Measurements from ENCODE around the gene BPIFA1. TPM values are rescaled to one million over a fixed set of nuclear protein-coding genes. Genes with fewer than 3 reads are reported as not detected.

The BPIFA1 gene
- total and polyA plus RNA-seq, 12 donors = not detected

DNA sequence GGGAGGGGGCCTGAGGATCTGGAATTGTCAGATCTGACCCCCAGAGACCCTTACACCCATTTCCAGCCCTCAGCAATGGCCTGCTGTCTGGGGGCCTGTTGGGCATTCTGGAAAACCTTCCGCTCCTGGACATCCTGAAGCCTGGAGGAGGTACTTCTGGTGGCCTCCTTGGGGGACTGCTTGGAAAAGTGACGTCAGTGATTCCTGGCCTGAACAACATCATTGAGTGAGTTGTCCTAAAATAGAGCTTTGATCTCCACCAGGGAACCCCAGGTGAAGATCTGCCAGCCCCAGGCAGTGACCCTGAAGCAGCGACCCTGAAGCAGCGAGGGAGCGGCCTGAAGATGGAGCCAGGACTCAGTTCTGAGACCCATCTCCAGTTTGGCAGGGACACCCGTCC is 2.2 kb downstream of the BPIFA1 start:
- intact Hi-C loops (cut with DNase I) = no loop called here
- Histone ChIP-seq H3K4me1 (no peaks in the 10 kb centered on the region), H3K27ac (no peak overlapping the region), H3K9me3 (no peaks in the 10 kb centered on the region), H3K4me3 (no peak overlapping the region), H3K36me3 (no peaks in the 10 kb centered on the region), H3K27me3 (peaks cover 0 to 44% (median 32%) of the 10 kb centered on the region in 7 donors)
- TF ChIP-seq, protein P1, sequence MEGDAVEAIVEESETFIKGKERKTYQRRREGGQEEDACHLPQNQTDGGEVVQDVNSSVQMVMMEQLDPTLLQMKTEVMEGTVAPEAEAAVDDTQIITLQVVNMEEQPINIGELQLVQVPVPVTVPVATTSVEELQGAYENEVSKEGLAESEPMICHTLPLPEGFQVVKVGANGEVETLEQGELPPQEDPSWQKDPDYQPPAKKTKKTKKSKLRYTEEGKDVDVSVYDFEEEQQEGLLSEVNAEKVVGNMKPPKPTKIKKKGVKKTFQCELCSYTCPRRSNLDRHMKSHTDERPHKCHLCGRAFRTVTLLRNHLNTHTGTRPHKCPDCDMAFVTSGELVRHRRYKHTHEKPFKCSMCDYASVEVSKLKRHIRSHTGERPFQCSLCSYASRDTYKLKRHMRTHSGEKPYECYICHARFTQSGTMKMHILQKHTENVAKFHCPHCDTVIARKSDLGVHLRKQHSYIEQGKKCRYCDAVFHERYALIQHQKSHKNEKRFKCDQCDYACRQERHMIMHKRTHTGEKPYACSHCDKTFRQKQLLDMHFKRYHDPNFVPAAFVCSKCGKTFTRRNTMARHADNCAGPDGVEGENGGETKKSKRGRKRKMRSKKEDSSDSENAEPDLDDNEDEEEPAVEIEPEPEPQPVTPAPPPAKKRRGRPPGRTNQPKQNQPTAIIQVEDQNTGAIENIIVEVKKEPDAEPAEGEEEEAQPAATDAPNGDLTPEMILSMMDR (IDR thresholded peaks at IDR 0.05) = no peak
- DNase-seq (no peak), ATAC-seq (no peak)
- WGBS, 2 donors = 60 to 77% methylated on average over 6 of the region's 6 CpGs

DNA sequence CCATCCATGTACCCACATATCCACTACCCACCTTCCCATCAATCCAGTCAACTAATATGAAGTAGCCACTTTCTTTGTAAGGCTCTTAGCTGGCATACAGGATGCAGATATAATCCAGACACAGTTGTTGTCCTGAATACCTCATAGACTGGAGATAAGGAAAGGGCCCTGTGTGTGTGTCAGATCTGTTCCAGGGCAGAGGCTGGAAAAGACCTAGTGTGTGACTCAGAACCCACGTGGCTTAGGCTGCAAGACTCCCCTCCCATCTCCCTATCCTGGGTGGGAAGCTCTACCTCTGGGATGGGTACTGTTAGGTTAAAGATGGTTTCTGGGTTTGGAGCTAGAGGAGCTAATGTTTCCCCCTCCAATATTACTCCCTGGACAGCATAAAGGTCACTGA is 3.6 kb downstream of the BPIFA1 start:
- ATAC-seq = no peak
- no peak overlapping the region for H3K4me3 ChIP-seq
- no peaks in the 10 kb centered on the region for H3K9me3 ChIP-seq
- intact Hi-C loops (cut with DNase I) = no loop called here
- no peak overlapping the region for H3K27ac ChIP-seq
- 11 to 23% methylated on average over 1 of the region's 1 CpG for WGBS, 2 donors
- no peak for DNase-seq
- TF ChIP-seq, protein P1 (IDR thresholded peaks at IDR 0.05) = no peak
- no peaks in the 10 kb centered on the region for H3K36me3 ChIP-seq
- H3K27me3 ChIP-seq = peaks cover 0 to 30% (median 18%) of the 10 kb centered on the region in 7 donors
- H3K4me1 ChIP-seq = no peaks in the 10 kb centered on the region

DNA sequence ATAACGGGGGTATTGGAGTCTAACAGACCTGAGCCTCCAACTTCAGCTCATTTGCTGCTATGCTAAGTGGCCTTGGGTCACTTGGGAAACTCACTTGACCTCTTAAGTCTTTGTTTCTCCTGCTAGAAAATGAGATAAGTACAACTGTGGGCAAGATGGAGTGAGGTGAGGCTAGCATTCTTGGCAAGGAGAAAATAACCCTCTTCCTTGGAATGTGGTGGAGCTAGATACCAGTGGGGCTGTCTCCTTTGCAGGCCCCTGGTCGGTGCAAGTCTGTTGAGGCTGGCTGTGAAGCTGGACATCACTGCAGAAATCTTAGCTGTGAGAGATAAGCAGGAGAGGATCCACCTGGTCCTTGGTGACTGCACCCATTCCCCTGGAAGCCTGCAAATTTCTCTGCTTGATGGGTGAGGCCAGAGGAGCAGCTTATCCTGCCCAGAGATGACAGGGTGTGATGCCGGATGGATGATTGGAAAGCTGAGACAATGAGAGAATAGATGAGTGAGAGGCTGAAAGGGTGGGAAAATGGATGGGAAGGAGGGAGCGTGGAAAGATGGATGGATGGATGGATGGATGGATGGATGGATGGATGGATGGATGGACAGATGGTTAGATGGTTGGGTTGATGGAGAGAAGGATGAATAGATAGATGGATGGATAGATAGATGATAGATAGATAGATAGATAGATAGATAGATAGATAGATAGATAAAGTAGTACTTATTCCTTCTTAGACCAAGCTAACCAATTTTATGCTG is 4.4 kb downstream of the BPIFA1 start:
- 72 to 76% methylated on average over 4 of the region's 4 CpGs for WGBS, 2 donors
- peaks cover 0 to 22% (median 11%) of the 10 kb centered on the region in 7 donors for H3K27me3 ChIP-seq
- no peaks in the 10 kb centered on the region for H3K9me3 ChIP-seq
- H3K27ac ChIP-seq = no peak overlapping the region
- no peaks in the 10 kb centered on the region for H3K36me3 ChIP-seq
- DNase-seq (no peak), ATAC-seq (no peak)
- H3K4me1 ChIP-seq = no peaks in the 10 kb centered on the region
- TF ChIP-seq, protein P1 (IDR thresholded peaks at IDR 0.05) = no peak
- intact Hi-C loops (cut with DNase I) = no loop called here
- H3K4me3 ChIP-seq = no peak overlapping the region

DNA sequence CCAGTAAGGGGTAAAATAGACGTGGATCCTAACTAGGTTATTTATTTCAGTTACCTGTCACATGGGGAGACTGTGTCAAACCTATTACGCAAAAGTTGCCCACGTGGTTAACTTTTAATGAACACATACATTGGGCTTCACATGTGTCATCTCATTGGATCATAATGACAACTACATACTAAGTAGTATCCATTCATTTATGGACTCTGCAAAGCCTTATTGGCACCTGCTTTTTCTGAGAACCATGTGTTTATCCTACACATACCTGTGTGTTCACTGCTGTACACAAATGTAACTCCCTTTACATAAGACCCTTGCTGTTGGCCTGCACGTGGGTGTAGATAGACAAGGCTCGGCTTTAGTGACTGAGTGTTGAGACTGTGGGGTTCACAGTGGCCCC is 5.1 kb downstream of the BPIFA1 start:
- TF ChIP-seq, protein P1 (IDR thresholded peaks at IDR 0.05) = no peak
- no peaks in the 10 kb centered on the region for H3K9me3 ChIP-seq
- DNase-seq = no peak
- no peak for ATAC-seq
- peaks cover 0 to 14% (median 5%) of the 10 kb centered on the region in 7 donors for H3K27me3 ChIP-seq
- H3K27ac ChIP-seq = no peak overlapping the region
- no peaks in the 10 kb centered on the region for H3K4me1 ChIP-seq
- H3K36me3 ChIP-seq = no peaks in the 10 kb centered on the region
- no peak overlapping the region for H3K4me3 ChIP-seq
- intact Hi-C loops (cut with DNase I) = no loop called here
- 71% methylated on average over 5 of the region's 5 CpGs for WGBS, 2 donors
